ENCODE results near the gene OR10H4. TPM values are rescaled to one million over a fixed set of nuclear protein-coding genes. Genes with fewer than 3 reads are reported as not detected.
"Not testable (repeated sequence)": the region's sequence is repeated elsewhere in the genome, so short reads cannot be mapped to it uniquely, and the experiment has no call there.

OR10H4 gene, protein sequence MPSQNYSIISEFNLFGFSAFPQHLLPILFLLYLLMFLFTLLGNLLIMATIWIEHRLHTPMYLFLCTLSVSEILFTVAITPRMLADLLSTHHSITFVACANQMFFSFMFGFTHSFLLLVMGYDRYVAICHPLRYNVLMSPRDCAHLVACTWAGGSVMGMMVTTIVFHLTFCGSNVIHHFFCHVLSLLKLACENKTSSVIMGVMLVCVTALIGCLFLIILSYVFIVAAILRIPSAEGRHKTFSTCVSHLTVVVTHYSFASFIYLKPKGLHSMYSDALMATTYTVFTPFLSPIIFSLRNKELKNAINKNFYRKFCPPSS
- polyA plus RNA-seq (not detected in 2 replicates), polyA minus RNA-seq (not detected in 2 replicates)

DNA sequence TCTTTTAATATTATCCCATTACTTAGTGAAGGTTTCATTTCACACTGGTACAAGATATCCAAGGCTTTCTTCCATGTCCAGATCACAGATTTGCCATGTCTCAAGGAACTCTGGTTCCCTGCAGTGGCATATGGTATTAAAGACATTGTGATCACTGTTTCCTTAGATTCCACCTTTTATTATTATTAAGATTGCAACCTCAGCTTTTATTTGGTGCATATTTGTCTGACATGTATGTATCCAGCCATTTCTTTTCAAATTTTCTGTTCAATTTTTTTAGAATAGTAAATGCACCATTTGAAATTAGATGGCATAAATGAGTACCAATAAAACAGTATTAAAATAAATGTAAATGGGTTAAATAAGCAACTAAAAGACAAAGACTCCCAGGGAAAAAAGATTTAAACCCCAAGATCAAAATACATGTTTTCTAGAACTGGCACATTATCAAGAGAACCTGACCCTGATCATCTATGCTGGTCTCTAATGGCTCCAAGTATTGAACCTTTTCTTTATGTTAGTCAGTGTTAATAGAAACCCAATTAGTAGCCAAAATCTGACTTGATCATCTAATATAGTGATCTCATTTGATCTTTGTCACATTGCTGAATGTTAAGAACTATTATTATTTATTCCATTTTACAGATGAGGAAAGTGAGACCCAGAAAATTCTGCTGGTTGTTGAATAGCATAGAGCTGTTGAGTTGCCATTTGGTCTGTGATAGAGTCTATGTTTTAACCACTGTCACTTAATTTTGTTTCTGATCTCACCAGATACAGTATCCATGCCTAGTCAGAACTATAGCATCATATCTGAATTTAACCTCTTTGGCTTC, at the start of gene OR10H4:
Gene OR10H4, plus strand, starts transcription at position 786 of the 836 bp plus-strand sequence. Its CDS starts 0 bp downstream, at position 786.
- H3K9me2 ChIP-seq (ENCODE audit: insufficient read depth, low read length) = no peaks in the 10 kb centered on the region
- no peaks in the 10 kb centered on the region for H3F3A ChIP-seq (ENCODE audit: insufficient read depth, low read length, poor library complexity, severe bottlenecking)
- H3K79me2 ChIP-seq (replicated peaks; ENCODE audit: insufficient read depth, low read length) = no peaks in the 10 kb centered on the region
- peaks cover 2% of the 10 kb centered on the region for H3K9me3 ChIP-seq (ENCODE audit: low read length)
- no peak within 1 kb of the TSS for H3K4me3 ChIP-seq (ENCODE audit: low read length)
- no peak within 1 kb of the TSS for H3K27ac ChIP-seq (ENCODE audit: low read length)
- H3K4me2 ChIP-seq (ENCODE audit: low read length) = no peak within 1 kb of the TSS
- no peaks in the 10 kb centered on the region for H3K27me3 ChIP-seq (ENCODE audit: insufficient read depth, low read depth, low read length)
- H3K9ac ChIP-seq (ENCODE audit: low read length) = no peak within 1 kb of the TSS
- TF ChIP-seq EP300 (conservative IDR thresholded peaks at IDR 0.05; ENCODE audit: poor library complexity, severe bottlenecking) (no peak), EZH2 (IDR thresholded peaks at IDR 0.05; ENCODE audit: borderline replicate concordance, insufficient read depth, low read length, poor library complexity, severe bottlenecking) (no peak), TAF1 (IDR thresholded peaks at IDR 0.05; ENCODE audit: low read depth) (no peak), POLR2AphosphoS5 (IDR thresholded peaks at IDR 0.05) (no peak), SMC3 (conservative IDR thresholded peaks at IDR 0.05; ENCODE audit: poor library complexity) (no peak)
- TF ChIP-seq, protein P1, sequence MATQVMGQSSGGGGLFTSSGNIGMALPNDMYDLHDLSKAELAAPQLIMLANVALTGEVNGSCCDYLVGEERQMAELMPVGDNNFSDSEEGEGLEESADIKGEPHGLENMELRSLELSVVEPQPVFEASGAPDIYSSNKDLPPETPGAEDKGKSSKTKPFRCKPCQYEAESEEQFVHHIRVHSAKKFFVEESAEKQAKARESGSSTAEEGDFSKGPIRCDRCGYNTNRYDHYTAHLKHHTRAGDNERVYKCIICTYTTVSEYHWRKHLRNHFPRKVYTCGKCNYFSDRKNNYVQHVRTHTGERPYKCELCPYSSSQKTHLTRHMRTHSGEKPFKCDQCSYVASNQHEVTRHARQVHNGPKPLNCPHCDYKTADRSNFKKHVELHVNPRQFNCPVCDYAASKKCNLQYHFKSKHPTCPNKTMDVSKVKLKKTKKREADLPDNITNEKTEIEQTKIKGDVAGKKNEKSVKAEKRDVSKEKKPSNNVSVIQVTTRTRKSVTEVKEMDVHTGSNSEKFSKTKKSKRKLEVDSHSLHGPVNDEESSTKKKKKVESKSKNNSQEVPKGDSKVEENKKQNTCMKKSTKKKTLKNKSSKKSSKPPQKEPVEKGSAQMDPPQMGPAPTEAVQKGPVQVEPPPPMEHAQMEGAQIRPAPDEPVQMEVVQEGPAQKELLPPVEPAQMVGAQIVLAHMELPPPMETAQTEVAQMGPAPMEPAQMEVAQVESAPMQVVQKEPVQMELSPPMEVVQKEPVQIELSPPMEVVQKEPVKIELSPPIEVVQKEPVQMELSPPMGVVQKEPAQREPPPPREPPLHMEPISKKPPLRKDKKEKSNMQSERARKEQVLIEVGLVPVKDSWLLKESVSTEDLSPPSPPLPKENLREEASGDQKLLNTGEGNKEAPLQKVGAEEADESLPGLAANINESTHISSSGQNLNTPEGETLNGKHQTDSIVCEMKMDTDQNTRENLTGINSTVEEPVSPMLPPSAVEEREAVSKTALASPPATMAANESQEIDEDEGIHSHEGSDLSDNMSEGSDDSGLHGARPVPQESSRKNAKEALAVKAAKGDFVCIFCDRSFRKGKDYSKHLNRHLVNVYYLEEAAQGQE (IDR thresholded peaks at IDR 0.05; ENCODE audit: borderline replicate concordance) = no peak
- no peak within 1 kb of the TSS for H2AFZ ChIP-seq (ENCODE audit: low read depth, low read length)
- no peaks in the 10 kb centered on the region for H4K20me1 ChIP-seq (ENCODE audit: insufficient read depth)
- H3K36me3 ChIP-seq (ENCODE audit: insufficient read depth, low read length) = no peaks in the 10 kb centered on the region

DNA sequence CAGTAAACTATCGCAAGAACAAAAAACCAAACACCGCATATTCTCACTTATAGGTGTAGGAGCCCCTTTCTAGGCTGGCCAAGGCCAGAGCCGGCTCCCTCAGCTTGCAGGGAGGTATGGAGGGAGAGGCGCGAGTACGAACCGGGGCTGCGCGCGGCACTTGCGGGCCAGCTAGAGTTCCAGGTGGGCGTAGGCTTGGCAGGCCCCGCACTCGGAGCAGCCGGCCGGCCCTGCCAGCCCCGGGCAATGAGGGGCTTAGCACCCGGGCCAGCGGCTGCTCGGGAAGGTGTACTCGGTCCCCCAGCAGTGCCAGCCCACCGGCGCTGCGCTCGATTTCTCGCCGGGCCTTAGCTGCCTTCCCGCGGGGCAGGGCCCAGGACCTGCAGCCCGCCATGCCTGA, 49.2 kb upstream of the OR10H4 start:
- H4K20me1 ChIP-seq (ENCODE audit: insufficient read depth); H3K9ac ChIP-seq (ENCODE audit: low read length); H3K79me2 ChIP-seq (replicated peaks; ENCODE audit: insufficient read depth, low read length); H3K36me3 ChIP-seq (ENCODE audit: insufficient read depth, low read length); H3K27me3 ChIP-seq (ENCODE audit: insufficient read depth, low read depth, low read length); H2AFZ ChIP-seq (ENCODE audit: low read depth, low read length); H3K9me3 ChIP-seq (ENCODE audit: low read length); H3F3A ChIP-seq (ENCODE audit: insufficient read depth, low read length, poor library complexity, severe bottlenecking); H3K4me3 ChIP-seq (ENCODE audit: low read length); H3K4me2 ChIP-seq (ENCODE audit: low read length); H3K27ac ChIP-seq (ENCODE audit: low read length); H3K9me2 ChIP-seq (ENCODE audit: insufficient read depth, low read length): not testable (repeated sequence)

DNA sequence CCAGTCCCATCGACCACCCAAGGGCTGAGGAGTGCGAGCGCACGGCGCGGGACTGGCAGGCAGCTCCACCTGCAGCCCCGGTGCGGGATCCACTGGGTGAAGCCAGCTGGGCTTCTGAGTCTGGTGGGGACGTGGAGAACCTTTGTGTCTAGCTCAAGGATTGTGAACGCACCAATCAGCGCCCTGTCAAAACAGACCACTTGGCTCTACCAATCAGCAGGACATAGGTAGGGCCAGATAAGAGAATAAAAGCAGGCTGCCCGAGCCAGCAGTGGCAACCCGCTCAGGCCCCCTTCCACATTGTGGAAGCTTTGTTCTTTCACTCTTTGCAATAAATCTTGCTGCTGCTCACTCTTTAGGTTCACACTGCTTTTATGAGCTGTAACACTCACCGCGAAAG, 48.8 kb upstream of the OR10H4 start:
- not testable (repeated sequence) for H2AFZ ChIP-seq (ENCODE audit: low read depth, low read length); H3K9ac ChIP-seq (ENCODE audit: low read length); H3K27me3 ChIP-seq (ENCODE audit: insufficient read depth, low read depth, low read length); H3K9me2 ChIP-seq (ENCODE audit: insufficient read depth, low read length); H3K4me3 ChIP-seq (ENCODE audit: low read length); H3K9me3 ChIP-seq (ENCODE audit: low read length); H3K36me3 ChIP-seq (ENCODE audit: insufficient read depth, low read length); H3F3A ChIP-seq (ENCODE audit: insufficient read depth, low read length, poor library complexity, severe bottlenecking); H4K20me1 ChIP-seq (ENCODE audit: insufficient read depth); H3K27ac ChIP-seq (ENCODE audit: low read length); H3K79me2 ChIP-seq (replicated peaks; ENCODE audit: insufficient read depth, low read length); H3K4me2 ChIP-seq (ENCODE audit: low read length)
